HG03558 (cell line): ENCODE results near the gene C1orf167.

ENCODE experiments used
- ATAC-seq: cut with Tn5 transposase; IDR thresholded peaks from one replicate; pipeline ENCODE4 v1.9.1; 2021; ENCODE audit warnings: moderate number of reproducible peaks; ENCODE audit not compliant: unreplicated experiment; ENCODE audit errors: extremely low read depth

Gene C1orf167

DNA sequence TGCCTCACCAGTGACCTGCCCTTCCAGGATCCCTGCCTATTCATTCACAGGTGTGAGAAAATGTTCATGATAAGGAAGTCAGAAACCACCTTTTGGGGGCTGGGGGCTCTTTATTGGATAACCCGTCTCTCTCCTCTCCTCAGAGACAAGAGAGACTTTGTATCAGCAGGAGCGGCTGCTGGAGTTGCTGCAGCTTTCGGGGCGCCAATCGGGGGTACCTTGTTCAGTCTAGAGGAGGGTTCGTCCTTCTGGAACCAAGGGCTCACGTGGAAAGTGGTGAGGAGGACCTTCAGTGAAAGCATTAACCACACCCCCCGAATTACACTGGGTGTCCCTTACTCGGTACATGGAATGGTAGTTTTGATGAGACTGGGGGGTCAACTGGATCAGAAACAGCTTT, 65.0 kb downstream of the C1orf167 start:
- ATAC-seq = no peak

DNA sequence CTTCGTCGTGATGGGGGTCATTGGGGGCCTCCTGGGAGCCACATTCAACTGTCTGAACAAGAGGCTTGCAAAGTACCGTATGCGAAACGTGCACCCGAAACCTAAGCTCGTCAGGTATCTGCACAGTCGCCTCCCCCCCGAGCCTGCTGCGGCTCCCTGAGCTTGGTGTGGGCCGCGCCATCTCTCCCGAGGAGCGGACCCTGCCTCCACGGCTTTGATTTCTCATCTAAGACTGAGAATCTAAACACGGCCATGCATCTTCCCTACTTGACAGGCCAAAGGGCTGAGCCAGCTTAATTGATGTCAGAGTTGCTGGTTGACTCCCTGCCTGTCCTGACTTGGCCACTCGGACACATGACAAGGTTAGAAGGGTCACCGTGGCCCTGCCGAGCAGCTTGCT, 66.5 kb downstream of the C1orf167 start:
- no peak for ATAC-seq

DNA sequence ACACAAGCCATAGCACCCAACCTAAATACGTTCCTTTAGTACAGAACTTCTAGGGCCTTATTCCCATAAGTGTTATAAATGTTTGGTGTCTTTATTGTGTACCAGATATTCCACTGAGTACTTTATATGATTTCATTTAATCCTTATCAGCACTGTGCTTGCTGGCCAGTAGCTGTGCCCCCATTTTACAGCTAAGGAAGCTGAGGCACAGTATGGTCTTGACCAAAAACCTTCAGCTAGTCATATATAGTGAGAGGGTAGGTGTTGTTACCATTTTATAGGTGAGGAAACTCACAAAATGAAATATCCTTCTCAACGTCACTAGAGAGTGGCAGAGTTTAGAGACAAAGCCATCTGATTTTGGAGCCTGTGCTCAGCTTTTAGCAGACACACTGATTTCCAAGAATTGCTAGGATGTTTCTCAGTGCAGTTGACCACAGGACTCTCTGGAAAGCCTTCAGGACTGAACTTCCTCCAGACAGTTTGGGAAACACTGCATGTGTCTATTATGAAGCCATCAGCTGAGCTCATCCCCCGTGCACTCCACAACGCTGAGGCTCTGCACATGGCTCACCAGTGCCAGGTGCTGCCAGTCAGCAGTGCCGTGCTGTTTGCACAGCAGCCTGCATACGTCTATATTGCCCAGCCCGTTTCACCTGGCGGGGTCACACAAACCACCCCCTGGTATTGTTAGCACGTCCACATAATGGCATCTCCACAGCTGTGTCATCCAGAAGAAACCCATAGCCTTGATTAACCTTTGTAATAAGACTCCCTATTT, 70.1 kb downstream of the C1orf167 start:
- no peak for ATAC-seq

DNA sequence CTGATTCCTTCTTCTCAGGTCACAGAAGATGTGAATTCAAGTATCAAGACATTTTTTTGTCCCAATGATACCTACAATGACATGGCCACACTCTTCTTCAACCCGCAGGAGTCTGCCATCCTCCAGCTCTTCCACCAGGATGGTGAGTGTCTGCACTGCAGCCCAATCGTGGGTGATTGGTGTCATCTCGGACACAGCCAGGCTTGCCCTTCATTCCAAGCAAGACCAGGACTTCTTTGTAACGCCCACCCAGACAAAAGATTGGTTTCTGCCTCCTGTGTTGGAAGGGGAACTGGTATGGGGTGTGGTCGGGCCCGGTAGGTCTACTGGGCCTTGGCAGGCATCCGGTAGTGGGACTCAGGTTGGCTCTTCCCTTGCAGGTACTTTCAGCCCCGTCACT, 71.5 kb downstream of the C1orf167 start:
- no peak for ATAC-seq

DNA sequence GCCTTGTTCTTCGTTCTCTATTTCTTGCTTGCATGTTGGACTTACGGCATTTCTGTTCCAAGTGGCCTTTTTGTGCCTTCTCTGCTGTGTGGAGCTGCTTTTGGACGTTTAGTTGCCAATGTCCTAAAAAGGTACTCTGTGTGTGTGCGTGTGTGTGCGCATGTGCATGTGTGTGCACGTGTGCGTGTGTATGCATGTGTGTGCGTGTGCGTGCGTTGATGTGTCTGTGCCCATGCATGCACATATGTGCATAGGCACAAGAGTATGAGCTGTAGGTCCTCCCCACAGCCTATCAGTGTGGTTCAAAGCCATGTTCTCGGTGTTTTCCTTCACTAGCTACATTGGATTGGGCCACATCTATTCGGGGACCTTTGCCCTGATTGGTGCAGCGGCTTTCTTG, 71.9 kb downstream of the C1orf167 start:
- no peak for ATAC-seq

DNA sequence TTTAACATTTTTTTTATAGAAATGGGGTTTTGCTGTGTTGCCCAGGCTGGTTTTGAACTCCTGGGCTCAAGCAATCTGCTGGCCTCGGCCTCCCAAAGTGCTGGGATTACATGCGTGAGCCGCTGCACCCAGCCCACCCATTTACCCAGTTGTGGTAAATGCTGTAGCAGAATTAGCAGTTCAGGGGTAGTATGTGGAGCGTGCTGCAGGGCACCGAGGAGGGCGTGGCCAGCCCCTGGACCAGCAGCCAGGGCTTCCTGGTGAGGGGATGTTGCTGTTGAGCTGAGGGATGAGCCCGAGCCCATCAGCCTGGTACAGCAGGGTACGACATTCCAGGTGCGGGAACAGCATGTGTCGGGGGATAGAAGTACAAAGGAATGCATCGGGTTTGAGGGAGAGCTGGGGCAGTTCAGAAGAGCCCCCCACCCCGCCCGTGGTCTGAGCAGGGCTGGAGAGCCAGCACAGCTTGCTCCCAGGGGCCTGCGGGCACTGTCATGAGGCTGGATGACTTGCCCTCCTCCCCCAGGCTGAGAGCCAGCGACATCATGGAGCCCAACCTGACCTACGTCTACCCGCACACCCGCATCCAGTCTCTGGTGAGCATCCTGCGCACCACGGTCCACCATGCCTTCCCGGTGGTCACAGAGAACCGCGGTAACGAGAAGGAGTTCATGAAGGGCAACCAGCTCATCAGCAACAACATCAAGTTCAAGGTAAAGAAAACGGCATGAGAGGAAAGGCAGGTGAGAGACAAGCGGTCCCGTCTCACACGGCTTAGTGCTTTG, 73.6 kb downstream of the C1orf167 start:
- no peak for ATAC-seq

DNA sequence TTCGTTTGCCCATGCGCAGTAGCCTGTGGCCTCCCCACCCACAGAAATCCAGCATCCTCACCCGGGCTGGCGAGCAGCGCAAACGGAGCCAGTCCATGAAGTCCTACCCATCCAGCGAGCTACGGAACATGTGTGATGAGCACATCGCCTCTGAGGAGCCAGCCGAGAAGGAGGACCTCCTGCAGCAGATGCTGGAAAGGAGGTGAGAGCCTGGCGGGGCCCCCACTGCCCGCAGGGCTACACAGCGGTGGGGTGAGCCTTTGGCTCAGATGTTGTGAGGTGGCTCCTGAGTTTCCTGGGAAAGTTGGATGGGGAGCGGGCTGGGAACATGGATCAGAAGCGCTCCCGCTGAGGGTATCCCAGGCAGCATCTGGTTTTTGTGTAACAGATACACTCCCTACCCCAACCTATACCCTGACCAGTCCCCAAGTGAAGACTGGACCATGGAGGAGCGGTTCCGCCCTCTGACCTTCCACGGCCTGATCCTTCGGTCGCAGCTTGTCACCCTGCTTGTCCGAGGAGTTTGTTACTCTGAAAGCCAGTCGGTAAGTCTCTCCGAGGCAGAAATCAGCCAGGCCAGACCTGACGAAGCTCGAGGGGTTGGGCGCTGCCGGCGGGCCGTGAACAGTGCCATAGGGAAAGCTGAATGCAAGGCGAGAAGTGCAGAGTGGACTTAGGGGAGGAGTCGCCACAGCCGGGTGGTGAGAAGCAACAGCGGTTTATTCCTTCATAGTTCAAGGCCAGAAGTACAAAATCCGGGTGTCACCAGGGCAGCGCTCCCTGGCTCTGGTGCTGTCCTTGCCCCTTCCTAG, 75.2 kb downstream of the C1orf167 start:
- no peak for ATAC-seq

DNA sequence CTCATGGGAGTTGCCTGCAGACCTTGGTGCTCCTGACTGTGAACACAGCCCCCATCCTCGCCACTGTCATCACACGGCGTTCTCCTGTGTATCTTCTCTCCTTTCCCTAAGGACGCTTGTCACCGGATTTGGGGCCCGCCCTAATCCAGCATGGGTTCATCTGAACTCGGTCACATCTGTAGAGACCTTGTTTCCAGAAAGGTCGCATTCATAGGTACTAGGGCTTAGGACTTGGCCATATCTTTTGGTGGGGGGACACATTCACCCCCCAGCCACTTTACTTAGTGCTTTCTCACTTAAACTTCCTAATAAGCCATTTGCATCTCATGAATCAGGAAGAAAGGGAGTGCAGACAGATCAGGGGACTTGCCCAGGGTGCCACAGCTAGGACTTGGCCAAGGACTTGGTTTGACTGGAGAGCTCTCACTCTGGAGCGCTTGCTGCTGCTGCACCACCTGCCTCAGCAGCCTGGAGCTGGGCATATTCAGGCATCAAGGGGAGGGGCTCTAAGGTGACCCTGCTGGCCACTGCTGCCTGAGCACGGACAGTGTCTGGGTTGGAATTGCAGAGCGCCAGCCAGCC, 75.9 kb downstream of the C1orf167 start:
- no peak for ATAC-seq

DNA sequence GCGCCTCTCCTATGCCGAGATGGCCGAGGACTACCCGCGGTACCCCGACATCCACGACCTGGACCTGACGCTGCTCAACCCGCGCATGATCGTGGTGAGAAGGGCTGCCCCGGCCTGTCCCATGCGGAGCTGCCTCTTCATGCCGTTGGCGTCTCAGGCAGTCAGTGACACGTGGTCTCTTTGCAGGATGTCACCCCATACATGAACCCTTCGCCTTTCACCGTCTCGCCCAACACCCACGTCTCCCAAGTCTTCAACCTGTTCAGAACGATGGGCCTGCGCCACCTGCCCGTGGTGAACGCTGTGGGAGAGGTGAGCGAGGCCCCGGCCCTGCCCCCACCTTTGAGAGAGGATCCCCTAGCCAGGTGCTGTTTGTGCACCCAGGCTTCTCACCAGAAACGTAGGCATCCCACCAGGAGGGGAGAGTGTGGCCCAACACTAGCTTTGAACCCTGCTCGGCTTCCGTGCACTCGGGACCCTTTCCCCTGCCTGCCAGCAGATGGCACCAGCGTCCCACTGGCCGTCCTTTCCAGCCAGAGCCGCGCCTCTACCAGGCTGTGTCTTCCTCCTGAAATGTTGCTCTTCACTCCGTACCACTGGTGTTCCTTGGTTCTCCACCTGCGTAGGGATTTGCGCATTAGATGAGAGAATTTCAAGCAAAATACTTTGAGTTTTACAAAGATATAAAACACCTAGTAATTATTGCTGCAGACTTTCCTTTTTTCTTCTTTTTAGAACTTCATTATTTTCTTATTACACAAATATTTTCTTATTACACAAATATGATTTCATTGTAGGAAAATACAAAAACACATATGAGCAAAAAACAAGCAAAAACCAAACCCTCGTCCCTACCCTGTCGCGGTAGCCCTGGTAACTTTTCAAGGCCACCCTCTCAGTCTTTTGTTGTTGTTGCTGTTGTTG, 76.6 kb downstream of the C1orf167 start:
- no peak for ATAC-seq
